HCT116 (cell line): ENCODE measurements around the gene PFN3. TPM values are rescaled to one million over a fixed set of nuclear protein-coding genes. Genes with fewer than 3 reads are reported as not detected.

ENCODE experiments used
- ATAC-seq: fragments of 200-7000 bp; cut with Tn5 transposase; 2 replicates; pipeline ENCODE4 v1.9.1; 2020; ENCODE audit warnings: mild to moderate bottlenecking, moderate library complexity
- BruUV-seq: library from RNA; stranded (reverse); fragments of 400-500 nt; replicated peaks from 2 replicates; lab custom pipeline; 2021; lab: Mats Ljungman, UMichigan
- CTCF ChIA-PET: fragments of 300-600 bp; sonication (Branson Sonifier 250); formaldehyde crosslinking; loops from one replicate; lab custom pipeline; 2021; ENCODE audit warnings: antibody characterized with exemption; lab: Charles Lee
- POLR2A ChIA-PET: fragments of 300-600, 350-600 bp; sonication (Branson Sonifier 250); formaldehyde crosslinking; loops from one replicate; lab custom pipeline; 2021; ENCODE audit warnings: antibody characterized with exemption; lab: Charles Lee
- RAD21 ChIA-PET, 2 experiments: fragments of 300-600 bp; sonication (Branson Sonifier 250); formaldehyde crosslinking; loops; one replicate each; lab custom pipeline; 2023; ENCODE audit warnings: low total read pairs in 2 of 2; ENCODE audit not compliant: uncharacterized antibody in 2 of 2, unreplicated experiment in 2 of 2, low non-redundant PET in 1 of 2; lab: Charles Lee
- DNase-seq: peaks from one replicate; pipeline ENCODE4 v3.0.0-alpha.2; 2010; ENCODE audit warnings: low read depth, low spot score
- H2AFZ ChIP-seq: fragments of 200-600 bp; shearing (Covaris generic), sonication (generic); 2 replicates; pipeline ENCODE4 v1.6.1; 2017; ENCODE audit warnings: low read depth, mixed run types, mixed read lengths, antibody characterized with exemption, low read length; ENCODE audit not compliant: poor library complexity, severe bottlenecking
- H3K27ac ChIP-seq: 2 replicates; pipeline ENCODE4 v1.5.1; 2012; ENCODE audit warnings: low read depth, low read length
- H3K27me3 ChIP-seq: fragments of 200-600 bp; sonication (generic); 2 replicates; pipeline ENCODE4 v1.6.1; 2016; ENCODE audit warnings: mixed run types, low read length, mixed read lengths; ENCODE audit not compliant: insufficient read depth
- H3K36me3 ChIP-seq, 2 experiments: fragments of 200-500 bp in 1 of 2; fragments of 200-600 bp in 1 of 2; sonication (Bioruptor generic) in 1 of 2; sonication (generic) in 1 of 2; 2 replicates each; pipeline versions ENCODE4 v1.5.1 to v1.6.1; 2014 to 2016; ENCODE audit warnings: low read length in 2 of 2, inconsistent platforms in 1 of 2, mixed read lengths in 1 of 2, mixed run types in 1 of 2; ENCODE audit not compliant: insufficient read depth in 2 of 2, control insufficient read depth in 1 of 2
- H3K4me1 ChIP-seq, 2 experiments: fragments of 200-600 bp in 1 of 2; sonication (generic) in 1 of 2; 2 replicates each; pipeline versions ENCODE4 v1.5.1 to v1.6.1; 2012 to 2017; ENCODE audit warnings: low read length in 2 of 2, inconsistent platforms in 1 of 2, mild to moderate bottlenecking in 1 of 2, mixed read lengths in 1 of 2, mixed run types in 1 of 2, moderate library complexity in 1 of 2; ENCODE audit not compliant: insufficient read depth in 2 of 2, control insufficient read depth in 1 of 2
- H3K4me2 ChIP-seq: fragments of 200-600 bp; sonication (generic); 2 replicates; pipeline ENCODE4 v1.6.1; 2017; ENCODE audit warnings: mixed run types, low read length, mixed read lengths
- H3K4me3 ChIP-seq, 2 experiments: fragments of 200-600 bp in 1 of 2; sonication (generic) in 1 of 2; replicated peaks in 1 of 2; 2 replicates each; pipeline ENCODE4 v1.5.1; 2011 to 2016; ENCODE audit warnings: low read length in 2 of 2, control low read depth in 1 of 2, low read depth in 1 of 2, mild to moderate bottlenecking in 1 of 2, mixed read lengths in 1 of 2, mixed run types in 1 of 2
- H3K79me2 ChIP-seq: fragments of 200-600 bp; sonication (generic); 2 replicates; pipeline ENCODE4 v1.6.1; 2017; ENCODE audit warnings: mild to moderate bottlenecking, mixed run types, low read length, moderate library complexity, mixed read lengths; ENCODE audit not compliant: insufficient read depth
- H3K9ac ChIP-seq: fragments of 200-600 bp; sonication (generic); 2 replicates; pipeline ENCODE4 v1.6.1; 2016; ENCODE audit warnings: low read length, mixed read lengths
- H3K9me2 ChIP-seq: fragments of 200-600 bp; sonication (generic), shearing (Covaris generic); 2 replicates; pipeline ENCODE4 v1.6.1; 2017; ENCODE audit warnings: mixed run types, mild to moderate bottlenecking, moderate library complexity; ENCODE audit not compliant: insufficient read depth
- H3K9me3 ChIP-seq, 2 experiments: fragments of 200-500 bp in 1 of 2; fragments of 200-600 bp in 1 of 2; sonication (Bioruptor generic) in 1 of 2; sonication (generic) in 1 of 2; 2 replicates each; pipeline ENCODE4 v1.6.1; 2014 to 2017; ENCODE audit warnings: low read length in 2 of 2, mixed read lengths in 2 of 2, inconsistent platforms in 1 of 2, low read depth in 1 of 2, mild to moderate bottlenecking in 1 of 2, mixed run types in 1 of 2, moderate library complexity in 1 of 2; ENCODE audit not compliant: control insufficient read depth in 1 of 2, insufficient read depth in 1 of 2
- H4K20me1 ChIP-seq: fragments of 200-600 bp; sonication (generic), shearing (Covaris generic); 2 replicates; pipeline ENCODE4 v1.6.1; 2017; ENCODE audit warnings: mixed run types, mild to moderate bottlenecking, moderate library complexity; ENCODE audit not compliant: insufficient read depth
- CTCF ChIP-seq, 3 experiments: fragments of 200-600 bp in 1 of 3; sonication (generic) in 1 of 3; IDR thresholded peaks in 2 of 3; conservative IDR thresholded peaks in 1 of 3; 2 replicates each; pipeline ENCODE4 v1.5.1; 2012 to 2017; ENCODE audit warnings: low read depth in 2 of 3, low read length in 2 of 3, antibody characterized with exemption in 1 of 3, borderline replicate concordance in 1 of 3, control low read depth in 1 of 3, mild to moderate bottlenecking in 1 of 3, mixed read lengths in 1 of 3, mixed run types in 1 of 3, moderate library complexity in 1 of 3; ENCODE audit not compliant: insufficient read depth in 1 of 3
- EZH2 ChIP-seq: fragments of 200-600 bp; sonication (generic); IDR thresholded peaks from 2 replicates; pipeline ENCODE4 v1.6.1; 2017; ENCODE audit warnings: antibody characterized with exemption, mixed run types
- FOSL1 ChIP-seq: IDR thresholded peaks from 2 replicates; pipeline ENCODE4 v1.6.1; 2012; ENCODE audit warnings: low read depth
- POLR2AphosphoS5 ChIP-seq: IDR thresholded peaks from 2 replicates; pipeline ENCODE4 v1.6.1; 2011; ENCODE audit warnings: mild to moderate bottlenecking, low read depth, low read length, moderate library complexity
- YY1 ChIP-seq: IDR thresholded peaks from 2 replicates; pipeline ENCODE4 v1.6.1; 2011; ENCODE audit warnings: low read length, low read depth, moderate library complexity, mild to moderate bottlenecking; ENCODE audit not compliant: insufficient replicate concordance; ENCODE audit errors: extremely low read depth
- ZBTB33 ChIP-seq: IDR thresholded peaks from 2 replicates; pipeline ENCODE4 v1.6.1; 2011; ENCODE audit warnings: mild to moderate bottlenecking, low read length, moderate library complexity; ENCODE audit not compliant: insufficient replicate concordance; ENCODE audit errors: extremely low read depth
- ZFX ChIP-seq: fragments of 450-650 bp; IDR thresholded peaks from 2 replicates; pipeline ENCODE4 v1.6.1; 2017
- intact Hi-C: fragments of 100-400 bp; cut with micrococcal nuclease; formaldehyde crosslinking; loops from 2 replicates; pipeline ENCODE4 v1.10.0; 2022
- total RNA-seq: library from RNA; stranded (reverse); gene quantifications from one replicate; pipeline ENCODE4 v1.2.1, GENCODE V29; 2021; ENCODE audit not compliant: unreplicated experiment
- TF ChIP-seq, protein P1 (sequence below): IDR thresholded peaks from 2 replicates; pipeline ENCODE4 v1.6.1; 2012

Gene PFN3
- total RNA-seq, 1 experiment from 2014 or later: not detected

- DNase-seq: peak; percentile 56
- Histone ChIP-seq H2AFZ (no peak overlapping the region), H3K4me1 (peaks cover 15 to 37% of the 10 kb centered on the region in 2 experiments), H4K20me1 (no peaks in the 10 kb centered on the region), H3K9me3 (no peaks in the 10 kb centered on the region), H3K79me2 (no peaks in the 10 kb centered on the region)
- peak; percentile 13 for TF ChIP-seq ZBTB33
- TF ChIP-seq EZH2: no peak
- TF ChIP-seq POLR2AphosphoS5: peak; percentile 79
- peak; percentile 66 for TF ChIP-seq YY1
- no peak for TF ChIP-seq FOSL1
- peak in 2 of 3 experiments; percentile 55 to 69; a peak in 4 of 6 replicates for TF ChIP-seq CTCF (IDR thresholded peaks at IDR 0.05 in 2 of 3, conservative IDR thresholded peaks at IDR 0.05 in 1 of 3; ENCODE audit: borderline replicate concordance in 1 of 3, insufficient read depth in 1 of 3, low read depth in 2 of 3, low read length in 2 of 3)
- TF ChIP-seq, protein P1, sequence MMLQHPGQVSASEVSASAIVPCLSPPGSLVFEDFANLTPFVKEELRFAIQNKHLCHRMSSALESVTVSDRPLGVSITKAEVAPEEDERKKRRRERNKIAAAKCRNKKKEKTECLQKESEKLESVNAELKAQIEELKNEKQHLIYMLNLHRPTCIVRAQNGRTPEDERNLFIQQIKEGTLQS: no peak
- TF ChIP-seq ZFX: peak; percentile 48
- TF ChIP-seq, all 23 proteins: peak for 5
- POLR2A ChIA-PET: interaction anchor here (0.8 to 2.4 kb wide), 13 partner anchors 13 to 94 kb away, joined by 3 to 15 read pairs (median 5); partner anchors contain the start of genes DBN1, GRK6 and PDLIM7
- CTCF ChIA-PET: interaction anchor here (0.7 to 5.3 kb wide), 24 partner anchors 9 to 317 kb away, joined by 3 to 85 read pairs (median 6); partner anchors contain the start of genes FGFR4, GRK6, MXD3 and PDLIM7
- Histone ChIP-seq H3K4me3 (peak overlapping the region; percentile 69 to 82), H3K27me3 (no peaks in the 10 kb centered on the region), H3K36me3 (no peaks in the 10 kb centered on the region), H3K27ac (peak overlapping the region; percentile 99), H3K9me2 (no peaks in the 10 kb centered on the region), H3K9ac (peak overlapping the region; percentile 92), H3K4me2 (peak overlapping the region; percentile 97)
- intact Hi-C loops: loop anchor here (1.0 to 5.0 kb wide), 5 partner anchors 34 to 292 kb away; partner anchors contain the start of genes B4GALT7 and PDLIM7
- RAD21 ChIA-PET: interaction anchor here (0.6 to 1.6 kb wide), 8 partner anchors 14 to 94 kb away, joined by 3 to 5 read pairs (median 3); partner anchors contain the start of genes GRK6 (in 1 of the 2) and PDLIM7 (in 1 of the 2)
- peak; percentile 72 for ATAC-seq
- no TSS peak for BruUV-seq
Measured at GRCh38 chr5:177403792-177404640, 3.6 kb upstream of the PFN3 start.
